Measurements from ENCODE around the gene IGFL3.

IGFL3 gene

DNA sequence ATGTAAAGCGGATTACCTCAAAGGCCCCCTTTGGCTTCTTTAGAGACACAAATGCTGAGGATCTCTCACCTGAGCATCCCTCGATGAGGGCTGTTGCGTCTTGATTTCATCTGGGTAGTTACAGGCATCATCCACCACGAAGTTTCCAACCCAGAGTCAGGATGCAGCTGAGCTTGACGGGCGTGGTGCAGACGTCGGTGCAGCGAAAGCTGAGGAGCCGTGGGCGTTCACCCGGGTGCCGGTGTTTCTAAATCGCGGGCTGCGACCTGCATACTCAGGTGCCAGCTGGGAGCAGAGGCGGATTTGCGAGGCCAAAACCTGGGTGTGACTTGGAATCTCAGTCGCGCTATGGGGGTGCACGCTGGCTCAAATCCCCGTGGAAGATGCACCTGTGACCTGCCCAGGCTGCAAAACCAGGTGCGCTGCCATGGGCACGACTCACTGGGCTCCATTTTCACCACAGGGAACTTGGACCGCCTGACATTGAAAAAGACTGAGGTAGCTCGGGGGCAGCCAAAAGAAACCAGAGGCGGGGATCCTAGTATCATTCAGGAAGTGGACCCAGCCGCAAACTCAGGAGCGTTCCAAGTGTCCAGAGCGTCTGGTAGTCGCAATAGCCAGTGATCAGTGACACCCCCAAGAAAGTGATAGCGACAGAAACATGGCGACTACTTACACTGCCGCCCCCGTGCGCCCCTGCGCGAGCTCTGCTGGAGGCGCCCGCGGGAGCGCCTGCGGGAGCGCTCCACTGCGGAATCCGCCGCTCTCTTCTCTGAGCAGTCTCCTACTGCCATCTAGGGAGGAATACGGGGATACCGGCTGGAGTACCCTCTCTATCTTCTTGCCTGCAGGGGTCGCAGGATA, 47.3 kb downstream of the IGFL3 start:
- no peak for DNase-seq (ENCODE audit: low read depth, low spot score)

DNA sequence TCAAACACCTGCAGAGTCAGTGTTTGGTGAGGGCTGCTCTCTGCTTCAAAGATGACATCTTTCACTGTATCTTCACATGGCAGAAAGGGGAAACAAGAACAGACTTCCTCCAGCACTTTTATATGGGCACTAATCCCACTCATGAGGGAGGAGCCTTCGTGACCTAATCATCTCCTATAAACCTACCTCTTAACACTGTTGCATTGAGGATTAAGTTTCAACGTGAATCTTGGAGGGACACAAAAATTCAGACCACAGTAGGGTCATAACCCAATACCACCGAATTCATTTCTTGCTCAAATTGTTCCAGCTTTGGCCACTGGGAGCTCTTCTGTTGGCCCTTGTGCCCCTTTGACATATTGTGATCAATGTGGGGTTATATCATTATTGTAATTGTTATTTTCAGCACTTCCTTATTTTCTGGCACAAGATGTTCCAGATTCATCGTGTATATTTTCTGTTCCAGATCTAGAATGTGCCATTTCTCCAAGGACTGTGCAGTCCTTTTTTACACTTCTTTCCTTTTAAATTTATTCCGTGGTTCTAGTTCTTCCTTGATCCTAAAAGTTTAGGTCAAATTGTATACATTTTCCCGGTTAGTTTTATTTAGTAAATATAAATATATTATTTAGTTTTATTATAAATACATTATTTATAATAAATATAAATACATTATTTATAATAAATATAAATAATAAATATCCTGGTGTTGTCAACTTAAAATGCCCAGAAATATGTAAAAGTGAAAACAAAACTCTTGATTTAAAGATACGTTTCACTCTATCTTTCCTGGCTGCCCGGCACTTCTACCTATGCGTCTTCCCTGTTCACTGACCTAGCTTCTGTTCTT, 48.2 kb downstream of the IGFL3 start:
- DNase-seq (ENCODE audit: low read depth, low spot score), result no peak

DNA sequence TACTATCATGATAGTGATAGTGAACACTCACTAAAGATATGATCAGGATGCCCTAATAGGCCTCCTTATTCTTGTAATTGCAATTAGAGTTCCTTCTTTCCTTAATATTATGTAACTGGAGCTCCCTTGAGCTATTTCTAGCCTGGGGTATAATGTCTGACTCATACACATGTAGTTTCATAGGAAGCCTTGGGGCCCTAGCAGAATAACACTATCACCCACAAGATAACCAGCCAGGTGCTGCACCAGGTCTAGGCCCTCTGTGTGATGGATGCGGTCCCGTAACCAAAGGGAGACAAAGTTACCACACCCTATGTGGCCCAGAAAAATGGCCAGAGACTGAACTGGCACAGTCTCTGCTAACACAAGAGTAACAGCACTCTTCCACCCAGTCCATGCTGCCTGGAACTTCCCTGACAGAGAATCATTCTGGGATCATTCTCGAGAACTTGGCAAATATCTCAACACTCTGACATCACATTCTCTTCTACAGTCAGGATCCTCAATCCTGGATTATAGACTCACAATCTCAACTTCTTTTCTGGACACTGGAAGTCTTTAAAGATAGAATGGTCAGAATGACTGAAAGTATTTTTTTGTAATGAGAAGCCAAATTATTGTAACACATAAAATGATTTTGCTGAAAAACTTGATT, 51.1 kb downstream of the IGFL3 start:
- no peak for DNase-seq (ENCODE audit: low read depth, low spot score)
